IMR-90 (cell line): ENCODE data around the gene PTGR2.

Source experiments
- BHLHE40 ChIP-seq: fragments of 150-350 bp; IDR thresholded peaks from 2 replicates; pipeline ENCODE4 v1.6.1; 2016; ENCODE audit warnings: mild to moderate bottlenecking, low read depth, low read length
- CEBPB ChIP-seq: IDR thresholded peaks from 2 replicates; pipeline ENCODE4 v1.6.1; 2012; ENCODE audit warnings: low read depth, low read length, improper control_type of control experiment
- CHD1 ChIP-seq: IDR thresholded peaks from 2 replicates; pipeline ENCODE4 v1.6.1; 2012; ENCODE audit warnings: low read depth, low read length, improper control_type of control experiment
- FOS ChIP-seq: fragments of 150-350 bp; IDR thresholded peaks from 2 replicates; pipeline ENCODE4 v1.6.1; 2016; ENCODE audit warnings: low read depth, low read length
- MAZ ChIP-seq: IDR thresholded peaks from 2 replicates; pipeline ENCODE4 v1.6.1; 2012; ENCODE audit warnings: low read depth, mild to moderate bottlenecking, low read length, improper control_type of control experiment, moderate library complexity, borderline replicate concordance
- MXI1 ChIP-seq: IDR thresholded peaks from 2 replicates; pipeline ENCODE4 v1.6.1; 2012; ENCODE audit warnings: low read depth, mild to moderate bottlenecking, low read length, moderate library complexity, borderline replicate concordance
- POLR2A ChIP-seq: IDR thresholded peaks from 2 replicates; pipeline ENCODE4 v1.6.1; 2012; ENCODE audit warnings: mild to moderate bottlenecking, low read depth, low read length
- RAD21 ChIP-seq: IDR thresholded peaks from 2 replicates; pipeline ENCODE4 v1.6.1; 2012; ENCODE audit warnings: low read length, improper control_type of control experiment
- RFX5 ChIP-seq: IDR thresholded peaks from 2 replicates; pipeline ENCODE4 v1.8.0; 2012; ENCODE audit warnings: low read depth, mild to moderate bottlenecking, low read length, moderate library complexity
- SMC3 ChIP-seq: fragments of 150-350 bp; IDR thresholded peaks from 2 replicates; pipeline ENCODE4 v1.6.1; 2016; ENCODE audit warnings: low read depth, mild to moderate bottlenecking, antibody characterized with exemption, low read length, moderate library complexity
- TF ChIP-seq, protein P1 (sequence below): conservative IDR thresholded peaks from 2 replicates; pipeline ENCODE4 v1.5.1; 2012; ENCODE audit warnings: mild to moderate bottlenecking, low read depth, low read length, improper control_type of control experiment
- TF ChIP-seq, protein P2 (sequence below): fragments of 150-350 bp; IDR thresholded peaks from 2 replicates; pipeline ENCODE4 v1.6.1; 2017; ENCODE audit warnings: mild to moderate bottlenecking, antibody characterized with exemption, low read length, low read depth
- TF ChIP-seq, protein P3 (sequence below): fragments of 150-350 bp; IDR thresholded peaks from 2 replicates; pipeline ENCODE4 v1.6.1; 2016; ENCODE audit warnings: low read depth, mild to moderate bottlenecking, low read length, moderate library complexity, borderline replicate concordance

DNA sequence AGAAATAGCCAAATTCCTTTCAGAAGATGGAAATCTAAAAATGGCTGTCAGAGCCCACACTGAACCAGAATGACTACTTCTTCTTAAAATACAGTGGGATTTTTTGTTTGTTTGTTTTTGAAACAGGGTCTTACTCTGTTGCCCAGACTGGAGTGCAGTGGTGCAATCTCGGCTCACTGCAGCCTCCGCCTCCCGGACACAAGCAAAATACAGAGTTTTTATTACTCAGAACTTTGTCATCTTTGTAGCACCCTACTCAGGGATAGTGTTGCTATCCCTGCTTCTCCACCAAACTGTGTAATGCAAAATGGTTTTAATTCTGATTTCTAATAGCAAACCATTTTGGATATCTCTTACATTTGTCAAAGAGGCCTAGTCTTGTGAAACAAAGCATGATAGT is 51.4 kb downstream of the PTGR2 start:
- TF ChIP-seq, protein P1, sequence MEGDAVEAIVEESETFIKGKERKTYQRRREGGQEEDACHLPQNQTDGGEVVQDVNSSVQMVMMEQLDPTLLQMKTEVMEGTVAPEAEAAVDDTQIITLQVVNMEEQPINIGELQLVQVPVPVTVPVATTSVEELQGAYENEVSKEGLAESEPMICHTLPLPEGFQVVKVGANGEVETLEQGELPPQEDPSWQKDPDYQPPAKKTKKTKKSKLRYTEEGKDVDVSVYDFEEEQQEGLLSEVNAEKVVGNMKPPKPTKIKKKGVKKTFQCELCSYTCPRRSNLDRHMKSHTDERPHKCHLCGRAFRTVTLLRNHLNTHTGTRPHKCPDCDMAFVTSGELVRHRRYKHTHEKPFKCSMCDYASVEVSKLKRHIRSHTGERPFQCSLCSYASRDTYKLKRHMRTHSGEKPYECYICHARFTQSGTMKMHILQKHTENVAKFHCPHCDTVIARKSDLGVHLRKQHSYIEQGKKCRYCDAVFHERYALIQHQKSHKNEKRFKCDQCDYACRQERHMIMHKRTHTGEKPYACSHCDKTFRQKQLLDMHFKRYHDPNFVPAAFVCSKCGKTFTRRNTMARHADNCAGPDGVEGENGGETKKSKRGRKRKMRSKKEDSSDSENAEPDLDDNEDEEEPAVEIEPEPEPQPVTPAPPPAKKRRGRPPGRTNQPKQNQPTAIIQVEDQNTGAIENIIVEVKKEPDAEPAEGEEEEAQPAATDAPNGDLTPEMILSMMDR = no peak
- no peak for TF ChIP-seq MAZ
- no peak for TF ChIP-seq POLR2A
- peak; percentile 77; the same call in 1 of the 2 replicates for TF ChIP-seq CEBPB
- TF ChIP-seq, protein P2, sequence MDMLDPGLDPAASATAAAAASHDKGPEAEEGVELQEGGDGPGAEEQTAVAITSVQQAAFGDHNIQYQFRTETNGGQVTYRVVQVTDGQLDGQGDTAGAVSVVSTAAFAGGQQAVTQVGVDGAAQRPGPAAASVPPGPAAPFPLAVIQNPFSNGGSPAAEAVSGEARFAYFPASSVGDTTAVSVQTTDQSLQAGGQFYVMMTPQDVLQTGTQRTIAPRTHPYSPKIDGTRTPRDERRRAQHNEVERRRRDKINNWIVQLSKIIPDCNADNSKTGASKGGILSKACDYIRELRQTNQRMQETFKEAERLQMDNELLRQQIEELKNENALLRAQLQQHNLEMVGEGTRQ = no peak
- TF ChIP-seq MXI1 = no peak
- TF ChIP-seq RFX5 = no peak
- no peak for TF ChIP-seq FOS
- TF ChIP-seq SMC3 = no peak
- TF ChIP-seq RAD21 = no peak
- TF ChIP-seq, protein P3, sequence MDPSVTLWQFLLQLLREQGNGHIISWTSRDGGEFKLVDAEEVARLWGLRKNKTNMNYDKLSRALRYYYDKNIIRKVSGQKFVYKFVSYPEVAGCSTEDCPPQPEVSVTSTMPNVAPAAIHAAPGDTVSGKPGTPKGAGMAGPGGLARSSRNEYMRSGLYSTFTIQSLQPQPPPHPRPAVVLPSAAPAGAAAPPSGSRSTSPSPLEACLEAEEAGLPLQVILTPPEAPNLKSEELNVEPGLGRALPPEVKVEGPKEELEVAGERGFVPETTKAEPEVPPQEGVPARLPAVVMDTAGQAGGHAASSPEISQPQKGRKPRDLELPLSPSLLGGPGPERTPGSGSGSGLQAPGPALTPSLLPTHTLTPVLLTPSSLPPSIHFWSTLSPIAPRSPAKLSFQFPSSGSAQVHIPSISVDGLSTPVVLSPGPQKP = no peak
- TF ChIP-seq CHD1 = no peak
- TF ChIP-seq BHLHE40 = no peak
